Astrocyte (in vitro differentiated cells and primary cell): ENCODE data around the gene SPP1. TPM values are rescaled to one million over a fixed set of nuclear protein-coding genes. Genes with fewer than 3 reads are reported as not detected.
A peak's percentile ranks its signal among the peaks of the same experiment; 100 is the strongest.
"Not testable (repeated sequence)": the region's sequence is repeated elsewhere in the genome, so short reads cannot be mapped to it uniquely, and the experiment has no call there.

Experiments
- DNase-seq: peaks from one replicate; pipeline ENCODE4 v3.0.0-alpha.2; 2010; ENCODE audit warnings: low read depth
- FAIRE-seq: peaks from 2 replicates; lab custom pipeline; 2011; peaks lifted over from hg19 to GRCh38; lab: Jason Lieb, UNC
- H2AFZ ChIP-seq: 2 replicates; pipeline ENCODE4 v1.6.0; 2012; ENCODE audit warnings: low read depth, low read length, inconsistent platforms
- H3K27ac ChIP-seq: 2 replicates; pipeline ENCODE4 v1.5.1; 2011; ENCODE audit warnings: low read depth, low read length, inconsistent platforms
- H3K27me3 ChIP-seq: 2 replicates; pipeline ENCODE4 v1.6.0; 2011; ENCODE audit warnings: low read length, inconsistent platforms; ENCODE audit not compliant: insufficient read depth
- H3K36me3 ChIP-seq: 2 replicates; pipeline ENCODE4 v1.5.1; 2011; ENCODE audit warnings: low read length, inconsistent platforms; ENCODE audit not compliant: insufficient read depth
- H3K4me1 ChIP-seq: 2 replicates; pipeline ENCODE4 v1.5.1; 2011; ENCODE audit warnings: low read length, inconsistent platforms; ENCODE audit not compliant: insufficient read depth
- H3K4me2 ChIP-seq: 2 replicates; pipeline ENCODE4 v1.6.0; 2012; ENCODE audit warnings: low read length, inconsistent platforms
- H3K4me3 ChIP-seq: 2 replicates; pipeline ENCODE4 v1.5.1; 2011; ENCODE audit warnings: low read depth, mild to moderate bottlenecking, low read length, inconsistent platforms; ENCODE audit not compliant: insufficient read depth
- H3K79me2 ChIP-seq: 2 replicates; pipeline ENCODE4 v1.6.0; 2012; ENCODE audit warnings: mild to moderate bottlenecking, low read length, inconsistent platforms; ENCODE audit not compliant: insufficient read depth
- H3K9ac ChIP-seq: 2 replicates; pipeline ENCODE4 v1.6.0; 2012; ENCODE audit warnings: mild to moderate bottlenecking, low read length, inconsistent platforms
- H3K9me3 ChIP-seq: 2 replicates; pipeline ENCODE4 v1.5.1; 2012; ENCODE audit warnings: low read depth, mild to moderate bottlenecking, low read length, inconsistent platforms; ENCODE audit not compliant: insufficient read depth
- H4K20me1 ChIP-seq: 2 replicates; pipeline ENCODE4 v1.6.0; 2012; ENCODE audit warnings: low read length, inconsistent platforms; ENCODE audit not compliant: insufficient read depth
- H3K27ac Mint-ChIP-seq: one replicate; pipeline ENCODE4 v1.8.0; 2021; ENCODE audit warnings: mild to moderate bottlenecking, mixed read lengths; ENCODE audit not compliant: unreplicated experiment
- H3K27me3 Mint-ChIP-seq: one replicate; pipeline ENCODE4 v1.8.0; 2021; ENCODE audit warnings: low read depth, mixed read lengths; ENCODE audit not compliant: unreplicated experiment
- H3K36me3 Mint-ChIP-seq: one replicate; pipeline ENCODE4 v1.8.0; 2021; ENCODE audit warnings: low read depth, mixed read lengths; ENCODE audit not compliant: unreplicated experiment
- H3K4me1 Mint-ChIP-seq: one replicate; pipeline ENCODE4 v1.8.0; 2021; ENCODE audit warnings: low read depth, mixed read lengths; ENCODE audit not compliant: unreplicated experiment
- H3K4me3 Mint-ChIP-seq: one replicate; pipeline ENCODE4 v1.8.0; 2021; ENCODE audit warnings: mild to moderate bottlenecking, moderate library complexity, mixed read lengths; ENCODE audit not compliant: unreplicated experiment
- H3K9me3 Mint-ChIP-seq: one replicate; pipeline ENCODE4 v1.8.0; 2021; ENCODE audit warnings: mild to moderate bottlenecking, mixed read lengths; ENCODE audit not compliant: unreplicated experiment
- CTCF ChIP-seq: IDR thresholded peaks from 2 replicates; pipeline ENCODE4 v1.5.1; 2011; ENCODE audit warnings: low read depth, mild to moderate bottlenecking, inconsistent platforms, low read length, moderate library complexity; ENCODE audit not compliant: insufficient read depth
- EZH2 ChIP-seq: IDR thresholded peaks from 2 replicates; pipeline ENCODE4 v1.6.1; 2012; ENCODE audit warnings: mild to moderate bottlenecking, low read length, inconsistent platforms; ENCODE audit not compliant: insufficient read depth
- total RNA-seq: library from RNA; stranded (reverse); gene quantifications from 2 replicates; pipeline ENCODE4 v1.2.1, GENCODE V29; 2021

The SPP1 gene
- total RNA-seq, 1 donor from 2014 or later: 217 TPM

DNA sequence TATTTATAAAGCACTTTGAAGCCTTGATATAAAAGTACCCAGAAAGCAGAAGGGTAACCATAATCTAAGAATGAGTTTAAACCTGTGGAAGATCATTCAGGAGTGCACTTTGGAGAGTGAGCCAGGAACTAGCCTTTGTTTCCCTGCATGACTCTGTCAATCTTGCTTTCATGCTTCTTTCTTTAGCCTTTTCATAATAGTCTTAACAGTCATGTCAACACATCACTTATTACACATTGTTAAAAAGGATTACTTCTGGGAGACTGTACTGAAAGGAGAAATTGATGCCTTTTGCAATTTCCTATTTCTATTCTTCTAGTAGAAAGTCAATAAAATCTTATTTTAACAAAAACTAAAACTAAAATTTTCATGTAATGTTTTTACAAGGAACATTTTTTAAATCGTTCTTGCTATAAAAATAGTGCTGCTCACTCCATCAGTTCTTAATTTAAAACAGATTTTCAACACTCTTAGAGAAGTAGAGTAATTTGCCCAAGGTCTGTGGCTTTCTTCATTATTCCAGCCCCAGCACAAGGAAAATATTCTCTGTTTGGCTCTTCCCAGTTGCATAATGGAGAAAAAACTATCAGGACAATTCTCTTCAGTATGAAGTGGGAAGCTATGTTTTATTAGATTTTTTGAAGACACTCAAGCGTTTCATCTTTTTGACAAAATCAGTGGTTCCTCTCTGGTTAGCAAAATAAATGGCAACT is 35.4 kb upstream of the SPP1 start:
- Histone ChIP-seq H3K27me3 (no peaks in the 10 kb centered on the region), H3K4me3 (no peak overlapping the region), H3K79me2 (no peaks in the 10 kb centered on the region), H4K20me1 (no peaks in the 10 kb centered on the region), H3K36me3 (no peaks in the 10 kb centered on the region), H3K9ac (no peak overlapping the region), H3K4me1 (no peaks in the 10 kb centered on the region), H2AFZ (no peak overlapping the region), H3K9me3 (no peaks in the 10 kb centered on the region), H3K27ac (no peak overlapping the region), H3K4me2 (no peak overlapping the region)
- no peaks in the 10 kb centered on the region for H3K4me1 Mint-ChIP-seq
- no peaks in the 10 kb centered on the region for H3K27me3 Mint-ChIP-seq
- DNase-seq (no peak), FAIRE-seq (no peak)
- H3K27ac Mint-ChIP-seq: no peak overlapping the region
- no peak for TF ChIP-seq CTCF
- TF ChIP-seq EZH2: no peak
- H3K9me3 Mint-ChIP-seq: no peaks in the 10 kb centered on the region
- H3K36me3 Mint-ChIP-seq: no peaks in the 10 kb centered on the region
- no peak overlapping the region for H3K4me3 Mint-ChIP-seq

DNA sequence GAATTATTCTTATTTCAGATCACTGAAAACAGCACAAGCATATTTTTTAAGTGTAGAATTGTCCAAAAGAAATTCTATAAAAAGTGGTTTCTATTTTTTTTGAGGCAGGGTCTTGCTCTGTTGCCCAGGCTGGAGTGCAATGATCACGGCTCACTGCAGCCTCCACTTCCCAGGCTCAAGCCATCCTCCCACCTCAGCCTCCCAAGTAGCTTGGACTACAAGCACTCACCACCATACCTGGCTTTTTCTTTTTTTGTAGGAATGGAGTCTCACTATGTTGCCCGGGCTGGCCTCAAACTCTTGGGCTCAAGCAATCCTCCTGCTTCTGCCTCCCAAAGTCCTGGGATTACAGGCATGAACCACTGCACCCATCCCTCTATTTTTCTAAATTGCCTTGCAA is 34.7 kb upstream of the SPP1 start:
- H3K27me3 ChIP-seq, H3K9me3 Mint-ChIP-seq, H3K4me1 ChIP-seq, H3K4me3 Mint-ChIP-seq, H3K9me3 ChIP-seq, H3K4me3 ChIP-seq, H2AFZ ChIP-seq, H3K4me1 Mint-ChIP-seq, H3K27me3 Mint-ChIP-seq, H3K36me3 Mint-ChIP-seq, H3K9ac ChIP-seq, DNase-seq, H3K79me2 ChIP-seq, H3K27ac Mint-ChIP-seq, FAIRE-seq, H3K4me2 ChIP-seq, H3K27ac ChIP-seq, H3K36me3 ChIP-seq, H4K20me1 ChIP-seq: not testable (repeated sequence)

- no peaks in the 10 kb centered on the region for H3K4me1 ChIP-seq
- H3K4me3 Mint-ChIP-seq: no peak overlapping the region
- H3K27me3 ChIP-seq: no peaks in the 10 kb centered on the region
- H3K36me3 Mint-ChIP-seq: no peaks in the 10 kb centered on the region
- H3K4me2 ChIP-seq: no peak overlapping the region
- TF ChIP-seq EZH2 (no peak), CTCF (no peak)
- no peak overlapping the region for H3K9ac ChIP-seq
- H2AFZ ChIP-seq: no peak overlapping the region
- no peak overlapping the region for H3K4me3 ChIP-seq
- FAIRE-seq (no peak), DNase-seq (no peak)
- no peaks in the 10 kb centered on the region for H3K27me3 Mint-ChIP-seq
- no peaks in the 10 kb centered on the region for H4K20me1 ChIP-seq
- H3K79me2 ChIP-seq: no peaks in the 10 kb centered on the region
- H3K27ac Mint-ChIP-seq: peak overlapping the region; percentile 16
- no peaks in the 10 kb centered on the region for H3K9me3 ChIP-seq
- no peaks in the 10 kb centered on the region for H3K36me3 ChIP-seq
- peaks cover under 1% of the 10 kb centered on the region for H3K9me3 Mint-ChIP-seq
- no peaks in the 10 kb centered on the region for H3K4me1 Mint-ChIP-seq
- no peak overlapping the region for H3K27ac ChIP-seq
Measured at GRCh38 chr4:87941537-87942392, 33.7 kb upstream of the SPP1 start.
